ENCODE measurements around the gene CA10. TPM values are rescaled to one million over a fixed set of nuclear protein-coding genes. Genes with fewer than 3 reads are reported as not detected.

CA10 gene
- polyA plus RNA-seq, 1 donor from 2014 or later, result 6.2 TPM

DNA sequence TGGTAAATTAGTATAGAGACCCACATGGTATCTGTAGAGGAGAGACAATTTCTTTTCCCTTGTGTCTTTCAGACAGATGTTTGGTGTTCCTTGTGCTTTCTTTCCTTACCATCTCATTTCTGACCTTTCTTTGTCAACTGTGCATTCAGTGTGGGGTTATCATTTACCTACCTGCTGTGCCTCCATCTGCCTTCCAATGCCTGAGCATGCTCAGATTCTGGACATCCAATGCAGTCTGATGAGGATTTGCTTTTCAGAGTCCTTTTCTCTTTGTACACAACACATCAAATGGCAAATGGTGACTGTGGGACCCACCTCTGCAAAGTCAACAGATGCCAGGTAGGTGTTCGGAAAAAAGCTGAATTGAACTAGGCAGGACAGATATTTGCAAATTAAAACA, 364.8 kb downstream of the CA10 start:
- Histone ChIP-seq H3K36me3 (ENCODE audit: insufficient read depth, low read length) (no peaks in the 10 kb centered on the region), H3F3A (ENCODE audit: insufficient read depth, low read length, poor library complexity, severe bottlenecking) (no peaks in the 10 kb centered on the region), H3K9me3 (ENCODE audit: low read length) (no peaks in the 10 kb centered on the region), H3K4me2 (ENCODE audit: low read length) (no peak overlapping the region), H3K79me2 (replicated peaks; ENCODE audit: insufficient read depth, low read length) (no peaks in the 10 kb centered on the region), H3K4me3 (ENCODE audit: low read length) (no peak overlapping the region), H2AFZ (ENCODE audit: low read depth, low read length) (no peak overlapping the region), H3K9me2 (ENCODE audit: insufficient read depth, low read length) (no peaks in the 10 kb centered on the region), H3K27ac (ENCODE audit: low read length) (no peak overlapping the region), H3K27me3 (ENCODE audit: insufficient read depth, low read depth, low read length) (no peaks in the 10 kb centered on the region), H3K9ac (ENCODE audit: low read length) (no peak overlapping the region), H4K20me1 (ENCODE audit: insufficient read depth) (no peaks in the 10 kb centered on the region)
- TF ChIP-seq TAF1 (IDR thresholded peaks at IDR 0.05; ENCODE audit: low read depth), result no peak
- no peak for TF ChIP-seq EP300 (conservative IDR thresholded peaks at IDR 0.05; ENCODE audit: poor library complexity, severe bottlenecking)
- TF ChIP-seq, protein P1, sequence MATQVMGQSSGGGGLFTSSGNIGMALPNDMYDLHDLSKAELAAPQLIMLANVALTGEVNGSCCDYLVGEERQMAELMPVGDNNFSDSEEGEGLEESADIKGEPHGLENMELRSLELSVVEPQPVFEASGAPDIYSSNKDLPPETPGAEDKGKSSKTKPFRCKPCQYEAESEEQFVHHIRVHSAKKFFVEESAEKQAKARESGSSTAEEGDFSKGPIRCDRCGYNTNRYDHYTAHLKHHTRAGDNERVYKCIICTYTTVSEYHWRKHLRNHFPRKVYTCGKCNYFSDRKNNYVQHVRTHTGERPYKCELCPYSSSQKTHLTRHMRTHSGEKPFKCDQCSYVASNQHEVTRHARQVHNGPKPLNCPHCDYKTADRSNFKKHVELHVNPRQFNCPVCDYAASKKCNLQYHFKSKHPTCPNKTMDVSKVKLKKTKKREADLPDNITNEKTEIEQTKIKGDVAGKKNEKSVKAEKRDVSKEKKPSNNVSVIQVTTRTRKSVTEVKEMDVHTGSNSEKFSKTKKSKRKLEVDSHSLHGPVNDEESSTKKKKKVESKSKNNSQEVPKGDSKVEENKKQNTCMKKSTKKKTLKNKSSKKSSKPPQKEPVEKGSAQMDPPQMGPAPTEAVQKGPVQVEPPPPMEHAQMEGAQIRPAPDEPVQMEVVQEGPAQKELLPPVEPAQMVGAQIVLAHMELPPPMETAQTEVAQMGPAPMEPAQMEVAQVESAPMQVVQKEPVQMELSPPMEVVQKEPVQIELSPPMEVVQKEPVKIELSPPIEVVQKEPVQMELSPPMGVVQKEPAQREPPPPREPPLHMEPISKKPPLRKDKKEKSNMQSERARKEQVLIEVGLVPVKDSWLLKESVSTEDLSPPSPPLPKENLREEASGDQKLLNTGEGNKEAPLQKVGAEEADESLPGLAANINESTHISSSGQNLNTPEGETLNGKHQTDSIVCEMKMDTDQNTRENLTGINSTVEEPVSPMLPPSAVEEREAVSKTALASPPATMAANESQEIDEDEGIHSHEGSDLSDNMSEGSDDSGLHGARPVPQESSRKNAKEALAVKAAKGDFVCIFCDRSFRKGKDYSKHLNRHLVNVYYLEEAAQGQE (IDR thresholded peaks at IDR 0.05; ENCODE audit: borderline replicate concordance), result no peak
- no peak for TF ChIP-seq CTCF (IDR thresholded peaks at IDR 0.05; ENCODE audit: poor library complexity, severe bottlenecking)
- no peak for TF ChIP-seq SMC3 (conservative IDR thresholded peaks at IDR 0.05; ENCODE audit: poor library complexity)
- no peak for TF ChIP-seq RAD21 (conservative IDR thresholded peaks at IDR 0.05)
- TF ChIP-seq POLR2AphosphoS5 (IDR thresholded peaks at IDR 0.05), result no peak
- no peak for TF ChIP-seq MXI1 (conservative IDR thresholded peaks at IDR 0.05; ENCODE audit: poor library complexity, severe bottlenecking)
- no peak for TF ChIP-seq EZH2 (IDR thresholded peaks at IDR 0.05; ENCODE audit: borderline replicate concordance, insufficient read depth, low read length, poor library complexity, severe bottlenecking)

- Histone ChIP-seq H3K4me3 (ENCODE audit: low read length) (no peak overlapping the region), H3K9ac (ENCODE audit: low read length) (no peak overlapping the region), H3F3A (ENCODE audit: insufficient read depth, low read length, poor library complexity, severe bottlenecking) (no peaks in the 10 kb centered on the region), H3K9me2 (ENCODE audit: insufficient read depth, low read length) (no peaks in the 10 kb centered on the region), H3K36me3 (ENCODE audit: insufficient read depth, low read length) (no peaks in the 10 kb centered on the region), H3K9me3 (ENCODE audit: low read length) (no peaks in the 10 kb centered on the region), H3K27me3 (ENCODE audit: insufficient read depth, low read depth, low read length) (no peaks in the 10 kb centered on the region), H3K27ac (ENCODE audit: low read length) (no peak overlapping the region), H4K20me1 (ENCODE audit: insufficient read depth) (no peaks in the 10 kb centered on the region), H2AFZ (ENCODE audit: low read depth, low read length) (no peak overlapping the region), H3K4me2 (ENCODE audit: low read length) (no peak overlapping the region), H3K79me2 (replicated peaks; ENCODE audit: insufficient read depth, low read length) (no peaks in the 10 kb centered on the region)
- TF ChIP-seq EZH2 (IDR thresholded peaks at IDR 0.05; ENCODE audit: borderline replicate concordance, insufficient read depth, low read length, poor library complexity, severe bottlenecking) (no peak), RAD21 (conservative IDR thresholded peaks at IDR 0.05) (no peak)
These were observed 379.7 kb downstream of the CA10 start for GRCh38 chr17:51778842-51779241.
